NCI-H446 treated with DMSO at 0.1 percent for 48 hours (cell line): Measurements from ENCODE around the gene NPDC1.

ENCODE experiments used
- DNase-seq: peaks from one replicate; lab custom pipeline; 2025; lab: John Stamatoyannopoulos, UW

NPDC1 gene

DNA sequence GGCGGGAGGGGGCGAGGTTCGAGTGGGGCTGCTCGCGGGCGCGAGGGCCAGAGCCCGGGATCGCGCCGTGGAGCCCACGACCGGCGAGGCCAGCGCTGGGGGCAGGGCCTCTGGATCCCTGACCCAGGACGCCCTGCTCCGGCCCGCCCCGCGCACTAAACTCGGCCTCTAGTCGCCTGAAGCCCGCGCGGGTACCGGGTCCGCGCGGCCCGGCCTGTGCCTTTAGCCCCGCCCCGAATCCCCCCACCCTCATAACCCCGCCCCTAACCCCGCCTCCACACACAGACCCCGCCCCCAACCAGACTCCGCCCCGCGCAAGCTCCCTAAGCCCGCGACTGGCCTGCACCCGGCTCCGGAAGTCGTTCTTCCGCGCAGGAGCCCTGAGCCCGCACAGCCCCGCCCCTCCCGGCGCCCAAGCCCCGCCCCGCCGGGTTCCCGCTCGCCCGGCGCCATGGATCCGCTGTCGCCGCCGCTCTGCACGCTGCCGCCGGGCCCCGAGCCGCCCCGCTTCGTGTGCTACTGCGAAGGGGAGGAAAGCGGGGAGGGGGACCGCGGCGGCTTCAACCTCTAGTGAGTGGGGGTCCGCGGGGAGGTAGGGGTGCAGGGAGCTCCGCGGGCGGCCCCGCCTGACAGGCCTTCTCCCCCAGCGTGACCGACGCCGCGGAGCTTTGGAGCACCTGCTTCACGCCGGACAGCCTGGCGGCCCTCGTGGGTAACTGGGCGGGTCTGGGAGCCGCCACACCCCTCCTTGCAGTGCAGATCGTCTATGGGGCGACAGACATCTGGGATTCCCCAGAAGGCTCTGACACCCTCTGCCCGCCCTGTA is 53.8 kb downstream of the NPDC1 start, which contains the start of gene PAXX:
Gene PAXX, plus strand, starts transcription at position 430 of the 826 bp plus-strand sequence. Its CDS starts 22 bp downstream, at position 452.
- peak; percentile 38 for DNase-seq

DNA sequence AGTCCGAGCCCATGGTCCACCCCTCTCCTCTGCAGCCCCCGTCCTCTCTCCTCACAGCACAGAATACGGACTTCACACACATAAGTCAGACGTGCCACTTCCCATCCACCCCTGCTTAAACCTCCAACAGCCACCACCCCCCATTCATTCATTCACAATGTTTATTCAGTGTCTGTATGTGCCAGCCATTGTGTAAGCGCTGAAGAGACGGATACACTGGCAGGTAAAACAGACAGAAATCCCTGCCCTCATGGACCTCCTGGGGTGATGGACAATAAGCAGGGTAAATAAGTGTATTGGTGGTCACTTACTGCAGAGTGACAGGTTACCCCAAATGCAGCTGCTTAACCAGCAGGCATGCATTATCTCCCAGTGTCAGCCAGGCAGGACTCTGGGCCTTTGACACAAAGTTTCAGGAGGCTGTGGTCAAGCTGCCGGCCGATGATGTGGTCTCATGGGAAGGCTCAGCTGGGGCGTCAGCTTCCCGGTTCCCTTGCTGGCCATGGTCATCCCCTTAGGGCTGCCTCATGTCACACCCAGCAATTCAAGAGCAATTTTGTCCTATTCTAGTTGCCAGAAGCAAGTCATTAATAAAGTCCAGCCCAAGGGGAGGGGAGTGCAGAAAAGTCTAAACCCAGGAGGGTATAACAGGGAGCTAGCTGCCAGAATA is 55.6 kb downstream of the NPDC1 start:
- no peak for DNase-seq
